Measurements from ENCODE around the gene ADGRV1.

GRCh38 chr5:90551376-90551775, 7.2 kb upstream of the ADGRV1 start:
- no peak for TF ChIP-seq CTCF (conservative IDR thresholded peaks at IDR 0.05; ENCODE audit: low read depth, low read length)
- no peak for TF ChIP-seq EZH2 (IDR thresholded peaks at IDR 0.05; ENCODE audit: borderline replicate concordance, low read depth, low read length, poor library complexity, severe bottlenecking)

Measured in A673 (cell line).